Right forelimb (tissue), 1 donor: ENCODE measurements around the gene ST3GAL3.

ENCODE experiments used
- DNase-seq: peaks from one replicate; pipeline ENCODE4 v3.0.0-alpha.2; 2018

Gene ST3GAL3

GRCh38 chr1:43882763-43883162 is 175.4 kb downstream of the ST3GAL3 start:
- DNase-seq: peak; percentile 11

DNA sequence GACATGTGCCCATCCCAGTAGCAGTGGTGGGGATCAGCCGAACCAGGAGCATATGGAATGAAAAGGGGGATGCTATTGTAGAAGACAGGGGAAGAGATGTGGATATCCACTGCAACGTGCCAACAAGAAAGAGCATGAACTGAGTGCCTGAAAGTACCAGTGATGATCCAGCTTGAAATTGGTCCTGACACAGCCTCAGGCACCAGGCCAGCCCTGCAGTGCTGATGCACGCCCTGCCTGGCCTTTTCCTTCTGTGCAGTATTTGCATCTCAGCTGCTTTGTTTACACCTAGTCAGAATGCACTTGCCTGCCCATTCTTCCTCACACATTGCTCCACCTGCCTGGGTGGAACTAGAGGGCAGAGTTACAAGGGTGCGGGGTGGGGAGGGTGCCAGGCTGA is 176.0 kb downstream of the ST3GAL3 start:
- DNase-seq: peak; percentile 34

- DNase-seq: peak; percentile 39
These were observed 178.0 kb downstream of the ST3GAL3 start for GRCh38 chr1:43885279-43885801.

DNA sequence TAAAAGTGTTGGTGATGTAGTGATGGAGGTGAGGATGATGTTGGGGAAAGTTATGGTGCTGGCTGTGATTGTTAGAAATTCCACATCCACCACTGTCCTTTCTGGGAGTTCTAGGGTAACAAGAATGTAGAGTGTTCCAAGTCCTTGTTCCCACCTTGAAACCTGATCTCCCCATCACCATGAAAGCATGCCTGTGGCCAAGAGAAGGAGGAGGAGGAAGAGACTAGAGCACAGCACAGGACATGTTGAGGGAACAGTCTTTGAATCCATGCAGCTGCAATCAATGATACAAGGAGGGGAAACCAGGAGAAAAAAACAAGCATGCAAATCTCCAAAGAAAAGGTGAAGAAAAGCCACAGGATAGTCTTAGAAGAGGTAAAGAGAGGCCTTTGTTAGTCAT is 180.4 kb downstream of the ST3GAL3 start:
- DNase-seq: no peak

DNA sequence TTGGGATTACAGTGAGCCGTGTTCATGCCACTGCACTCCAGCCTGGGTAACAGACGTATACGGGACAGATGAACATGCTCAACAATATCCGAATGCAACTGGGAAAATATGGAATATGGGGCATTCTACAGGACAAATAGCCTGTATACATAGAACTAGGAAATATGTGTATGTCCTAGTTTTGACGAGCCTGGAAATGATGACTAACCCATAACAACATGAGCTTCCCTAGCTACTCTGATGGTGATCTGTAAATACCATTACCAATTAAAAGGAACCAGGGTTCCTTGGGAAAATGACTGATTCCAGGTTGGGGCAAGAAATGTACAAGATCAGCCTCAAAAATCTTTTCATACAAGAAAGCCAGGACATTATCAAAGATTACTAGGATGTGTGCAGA is 183.5 kb downstream of the ST3GAL3 start:
- DNase-seq: no peak

GRCh38 chr1:43893006-43893405 is 185.7 kb downstream of the ST3GAL3 start:
- peak; percentile 2 for DNase-seq

GRCh38 chr1:43898981-43899380 is 191.6 kb downstream of the ST3GAL3 start:
- DNase-seq: peak; percentile 19

DNA sequence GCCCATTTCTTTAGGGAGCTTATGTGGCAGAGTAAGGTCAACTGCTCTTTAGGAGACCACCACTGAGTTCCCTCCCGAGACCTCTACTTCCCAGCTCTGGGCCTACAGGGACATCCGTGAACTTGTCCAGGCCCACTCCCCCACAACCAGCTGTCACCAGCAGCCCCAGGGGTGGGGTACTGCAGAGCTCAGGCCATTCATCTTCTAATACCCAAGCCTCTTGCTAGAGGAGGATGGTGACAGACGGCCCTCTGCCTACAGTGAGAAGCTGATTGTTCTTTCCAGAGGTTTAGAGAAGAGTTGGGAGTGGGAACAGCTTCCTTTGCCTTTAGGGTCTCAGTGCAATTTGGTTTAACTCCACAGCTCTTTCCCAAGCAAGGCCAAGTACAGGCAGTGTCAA is 193.1 kb downstream of the ST3GAL3 start:
- DNase-seq: peak; percentile 11

DNA sequence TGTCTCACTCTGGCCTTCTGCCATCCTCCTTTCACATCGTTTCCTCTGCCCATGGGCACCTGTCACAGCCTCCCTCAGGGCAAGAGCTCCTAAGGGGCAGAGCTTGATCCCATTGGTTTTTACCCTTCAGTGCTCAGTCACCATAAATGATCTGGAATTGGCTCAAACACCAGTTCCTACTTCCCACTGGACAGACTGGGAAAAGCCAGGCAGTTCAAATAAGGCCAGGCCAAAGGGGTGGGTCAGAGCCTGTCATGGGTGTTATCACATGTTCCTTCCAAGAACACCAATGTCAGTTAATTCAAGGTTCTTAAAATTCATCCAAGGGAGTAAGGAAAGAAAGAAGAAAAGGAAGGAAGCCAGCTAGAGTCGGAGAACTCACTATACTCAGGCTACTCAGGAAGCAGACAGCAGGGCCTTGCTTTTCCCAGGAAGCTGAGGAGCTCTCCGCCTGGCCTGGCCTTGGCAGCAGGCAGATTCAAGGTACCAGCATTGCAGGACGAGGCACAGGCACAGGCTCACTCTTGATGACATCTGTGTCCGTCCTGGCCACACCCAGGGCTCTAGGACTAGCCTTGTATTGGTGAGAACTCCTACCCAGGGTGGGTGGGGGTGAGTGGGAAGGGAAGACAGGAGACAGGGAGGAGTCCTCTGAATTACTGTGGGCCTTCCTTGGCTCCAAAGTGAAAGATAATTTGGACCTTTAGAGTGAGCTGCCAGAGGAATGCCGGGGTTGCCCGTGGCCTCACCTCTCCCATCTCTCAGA is 194.0 kb downstream of the ST3GAL3 start:
- peak; percentile 18 for DNase-seq

DNA sequence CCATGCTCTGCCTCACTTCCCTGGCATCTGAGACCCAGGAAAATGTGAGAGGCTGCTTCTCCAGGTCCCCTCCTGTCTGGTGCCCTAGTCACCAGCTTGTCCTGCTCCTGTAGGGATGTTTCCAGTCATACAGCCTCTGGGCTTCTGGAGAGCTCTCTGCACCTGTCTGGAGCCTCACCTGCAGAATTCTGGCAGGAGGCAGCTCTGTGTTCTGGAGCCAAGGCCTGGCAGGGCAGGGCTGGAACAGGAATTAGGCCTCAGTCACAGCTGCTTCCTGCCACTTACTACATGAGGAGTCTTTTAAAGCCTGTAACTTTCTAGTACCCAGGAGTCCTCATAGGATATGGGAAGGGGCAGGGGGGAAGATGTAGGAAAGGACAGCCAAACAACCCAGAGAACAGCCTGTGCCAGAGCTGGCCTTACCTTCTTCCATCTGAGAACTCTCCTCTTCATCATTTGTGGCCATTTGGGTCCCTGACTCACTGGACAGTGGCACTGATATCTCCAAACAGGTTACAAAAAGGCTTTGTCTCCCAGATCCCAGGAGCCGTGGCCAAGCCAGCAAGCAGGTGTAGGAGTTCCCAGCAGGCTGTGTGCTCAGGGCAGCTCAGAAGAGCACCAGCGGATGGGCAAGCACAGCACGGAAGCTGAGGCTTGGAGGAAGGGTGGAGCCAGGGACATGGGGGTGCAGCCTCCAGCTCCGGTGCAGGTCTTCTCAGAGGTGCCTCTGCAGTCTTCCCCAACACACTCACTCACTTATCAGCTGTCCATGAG is 194.9 kb downstream of the ST3GAL3 start:
- peak; percentile 17 for DNase-seq

GRCh38 chr1:43904660-43905551 is 197.6 kb downstream of the ST3GAL3 start:
- peak; percentile 38 for DNase-seq

GRCh38 chr1:43908226-43908625 is 200.9 kb downstream of the ST3GAL3 start:
- DNase-seq: no peak

DNA sequence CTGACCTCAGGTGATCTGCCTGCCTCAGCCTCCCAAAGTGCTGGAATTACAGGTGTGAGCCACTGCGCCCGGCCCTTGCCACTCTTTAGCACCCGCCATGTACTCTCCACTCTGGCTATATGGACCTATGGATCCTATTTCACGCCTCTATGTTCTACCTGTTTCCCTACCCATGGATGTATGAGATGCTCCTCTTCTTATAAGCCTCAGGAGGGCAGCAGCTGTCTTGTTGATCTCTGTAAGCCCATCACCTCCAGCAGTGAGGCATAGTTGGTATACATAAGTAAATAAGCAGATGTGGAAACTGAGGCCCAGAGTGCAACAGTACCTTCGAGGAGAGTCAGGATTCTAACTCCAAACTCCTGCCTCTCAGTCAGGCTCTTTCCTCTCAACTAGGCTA is 201.5 kb downstream of the ST3GAL3 start:
- DNase-seq: peak; percentile 9

DNA sequence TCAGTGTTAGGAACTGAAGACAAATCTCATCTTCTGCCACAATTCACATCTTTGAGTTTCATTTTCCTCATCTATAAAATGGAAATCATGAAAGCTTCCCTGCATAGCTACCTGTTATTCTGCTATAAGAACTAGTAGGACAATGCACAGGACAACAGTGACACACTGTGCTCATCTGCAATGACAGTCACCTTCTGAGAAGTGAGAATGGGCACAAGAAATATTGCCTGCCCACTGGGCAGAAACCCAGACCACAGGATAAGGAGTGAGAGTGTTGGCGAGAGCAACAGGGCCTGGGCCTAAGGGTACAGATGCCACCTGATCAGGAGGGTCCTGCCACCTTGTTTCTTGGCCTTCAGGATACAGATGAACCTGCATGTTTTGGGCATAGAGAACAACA is 203.0 kb downstream of the ST3GAL3 start:
- DNase-seq: peak; percentile 15

- peak; percentile 41 for DNase-seq
These were observed 205.3 kb downstream of the ST3GAL3 start for GRCh38 chr1:43912607-43913006.

DNA sequence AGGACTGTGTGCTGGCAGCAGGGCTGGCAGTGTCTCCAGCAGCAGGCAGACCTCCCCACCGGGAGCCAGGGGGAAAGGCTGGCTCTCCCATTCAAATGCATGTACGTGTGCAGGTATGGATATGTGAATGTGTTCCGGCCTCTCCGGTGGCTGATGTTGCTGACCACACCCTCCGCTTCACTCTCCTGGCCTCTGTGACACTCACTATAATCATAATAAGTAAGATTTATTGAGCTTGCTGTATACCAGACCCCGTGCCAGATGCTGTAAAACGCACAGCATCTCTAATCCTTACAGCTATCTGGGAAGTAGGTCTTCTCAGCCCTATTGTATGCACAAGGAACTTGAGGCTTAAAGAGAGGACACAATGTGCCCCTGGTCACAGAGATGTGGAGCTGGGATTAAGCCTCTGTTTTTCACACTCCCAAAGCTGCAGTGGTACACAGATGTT is 205.7 kb downstream of the ST3GAL3 start:
- DNase-seq: peak; percentile 41

DNA sequence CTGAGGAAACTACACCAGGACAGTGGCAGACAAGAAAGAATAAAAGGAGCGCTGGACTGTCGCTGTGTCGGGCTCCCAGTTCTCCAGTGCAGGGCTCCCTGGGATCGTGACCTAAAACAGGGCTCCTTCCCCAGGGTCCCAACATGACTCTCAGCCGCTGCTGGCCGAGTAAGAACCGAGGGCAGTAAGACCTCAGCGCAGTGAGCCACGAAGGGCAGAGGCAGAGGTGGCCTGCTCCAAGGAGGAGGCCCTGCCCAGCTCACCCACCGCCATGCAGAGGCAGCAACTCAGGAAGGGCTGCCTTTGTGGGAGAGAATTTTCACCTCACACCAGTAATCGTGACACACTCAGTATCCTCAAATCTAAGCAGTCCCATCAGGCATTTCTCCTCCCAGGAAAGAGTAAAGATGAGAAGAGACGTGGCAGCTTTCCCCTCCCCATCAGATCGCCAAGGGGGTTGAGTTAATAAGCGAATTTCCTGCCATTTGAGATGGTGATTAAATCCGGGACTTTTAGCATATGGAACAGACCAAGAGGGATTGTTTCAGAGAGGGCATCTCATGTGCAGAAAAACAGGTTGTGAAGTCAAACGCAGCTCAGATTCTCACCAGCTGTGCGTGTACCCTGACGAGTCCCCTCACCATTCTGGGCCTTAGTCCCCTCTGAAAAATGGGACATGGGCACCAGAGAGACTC is 206.5 kb downstream of the ST3GAL3 start:
- DNase-seq: peak; percentile 37

- no peak for DNase-seq
These were observed 207.5 kb downstream of the ST3GAL3 start for GRCh38 chr1:43914576-43915525.

DNA sequence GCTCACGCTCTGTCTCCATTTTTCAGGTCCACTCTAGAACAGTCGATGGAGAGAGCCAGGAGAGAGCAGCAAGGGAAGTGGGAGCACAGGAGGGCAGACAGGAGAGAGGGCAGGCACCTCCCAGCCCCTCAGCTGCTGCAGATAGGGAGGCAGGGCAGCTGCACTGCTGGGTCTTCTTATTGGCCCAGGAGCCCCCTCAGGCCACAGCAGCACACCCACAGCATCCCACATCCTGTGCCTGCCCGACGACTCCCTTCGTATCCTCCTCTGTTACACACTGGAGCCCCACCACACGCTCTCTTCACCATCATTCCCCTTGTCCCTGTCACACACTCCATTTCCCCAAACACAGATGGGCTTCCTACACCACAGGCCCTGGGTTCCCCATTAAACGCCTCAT is 212.6 kb downstream of the ST3GAL3 start:
- DNase-seq: no peak

GRCh38 chr1:43921022-43921421 is 213.7 kb downstream of the ST3GAL3 start:
- no peak for DNase-seq

- DNase-seq: peak; percentile 0
These were observed 217.2 kb downstream of the ST3GAL3 start for GRCh38 chr1:43924516-43924915.
